Thoracic aorta (tissue), 2 donors: ENCODE measurements around the gene FOSL1. TPM values are rescaled to one million over a fixed set of nuclear protein-coding genes. Genes with fewer than 3 reads are reported as not detected.

ENCODE experiments used
- ATAC-seq: fragments of 150-250 bp; one replicate; pipeline ENCODE4 v1.8.0; 2017; ENCODE audit warnings: low read depth; ENCODE audit not compliant: insufficient number of reproducible peaks, low FRiP score
- DNase-seq: peaks from one replicate; pipeline ENCODE4 v3.0.0-alpha.2; 2020; ENCODE audit warnings: low spot score
- H3K27ac ChIP-seq, 2 donors: fragments of 200-600 bp; sonication (generic); 1 replicate in 1 of 2; 2 replicates in 1 of 2; pipeline ENCODE4 v1.5.1; 2016; ENCODE audit warnings: mild to moderate bottlenecking in 2 of 2, moderate library complexity in 2 of 2
- H3K27me3 ChIP-seq: fragments of 200-600 bp; sonication (generic); replicated peaks from 2 replicates; pipeline ENCODE4 v1.6.0; 2016; ENCODE audit warnings: mild to moderate bottlenecking; ENCODE audit not compliant: insufficient read depth
- H3K36me3 ChIP-seq: fragments of 200-600 bp; sonication (generic); one replicate; pipeline ENCODE4 v1.5.1; 2016
- H3K4me1 ChIP-seq, 2 donors: fragments of 200-600 bp; sonication (generic); 1 replicate in 1 of 2; 2 replicates in 1 of 2; pipeline versions ENCODE4 v1.5.1 to v1.6.0; 2016; ENCODE audit warnings: low read depth in 2 of 2, mild to moderate bottlenecking in 1 of 2; ENCODE audit not compliant: control insufficient read depth in 1 of 2
- H3K4me3 ChIP-seq: fragments of 200-600 bp; sonication (generic); 2 replicates; pipeline ENCODE4 v1.5.1; 2016; ENCODE audit warnings: mild to moderate bottlenecking
- H3K9me3 ChIP-seq: fragments of 200-600 bp; sonication (generic); 2 replicates; pipeline ENCODE4 v1.5.1; 2016
- total RNA-seq, 2 donors: library from RNA; depleted of rRNA; stranded (reverse); fragments of >200 nt; gene quantifications; one replicate each; pipeline versions ENCODE4 v1.1.0 to v1.2.3, GENCODE V29; 2016
- TF ChIP-seq, protein P1 (sequence below): fragments of 200-600 bp; sonication (generic); IDR thresholded peaks from one replicate; pipeline ENCODE4 v1.5.1; 2019; ENCODE audit warnings: antibody characterized with exemption

Gene FOSL1
- total RNA-seq, 2 donors from 2014 or later: 25.6 to 143 TPM

DNA sequence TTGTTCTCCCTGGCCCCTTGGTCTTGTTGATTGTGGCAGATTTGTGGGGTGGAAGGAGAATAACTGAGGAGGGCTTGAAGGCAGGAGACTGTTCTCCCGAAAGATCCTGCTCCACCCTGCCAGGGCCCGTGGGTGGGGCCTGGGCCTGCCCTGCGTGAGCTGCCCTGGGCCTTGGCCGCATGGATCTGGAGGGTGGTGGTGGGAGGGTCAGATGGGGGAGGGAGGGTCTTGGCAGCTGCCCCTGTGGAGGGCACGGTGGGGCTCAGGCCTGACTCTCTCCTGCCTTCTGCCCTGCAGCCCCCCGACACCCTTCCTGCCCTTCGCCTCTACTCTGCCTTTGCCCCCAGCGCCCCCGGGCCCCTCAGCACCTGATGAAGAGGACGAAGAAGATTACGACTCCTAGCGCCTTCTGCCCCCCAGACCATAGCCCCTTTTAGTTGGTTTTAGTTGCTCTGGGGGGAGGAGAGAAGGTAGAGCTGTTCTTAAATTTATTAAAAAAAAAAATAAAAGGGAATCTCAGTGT, 20.9 kb upstream of the FOSL1 start:
- Histone ChIP-seq H3K27ac (peak overlapping the region in 1 of 2 donors; percentile 1), H3K27me3 (no peaks in the 10 kb centered on the region), H3K9me3 (no peaks in the 10 kb centered on the region), H3K4me3 (peak overlapping the region; percentile 86), H3K4me1 (peaks cover 34 to 35% of the 10 kb centered on the region in 2 donors), H3K36me3 (peaks cover 3% of the 10 kb centered on the region)
- TF ChIP-seq, protein P1, sequence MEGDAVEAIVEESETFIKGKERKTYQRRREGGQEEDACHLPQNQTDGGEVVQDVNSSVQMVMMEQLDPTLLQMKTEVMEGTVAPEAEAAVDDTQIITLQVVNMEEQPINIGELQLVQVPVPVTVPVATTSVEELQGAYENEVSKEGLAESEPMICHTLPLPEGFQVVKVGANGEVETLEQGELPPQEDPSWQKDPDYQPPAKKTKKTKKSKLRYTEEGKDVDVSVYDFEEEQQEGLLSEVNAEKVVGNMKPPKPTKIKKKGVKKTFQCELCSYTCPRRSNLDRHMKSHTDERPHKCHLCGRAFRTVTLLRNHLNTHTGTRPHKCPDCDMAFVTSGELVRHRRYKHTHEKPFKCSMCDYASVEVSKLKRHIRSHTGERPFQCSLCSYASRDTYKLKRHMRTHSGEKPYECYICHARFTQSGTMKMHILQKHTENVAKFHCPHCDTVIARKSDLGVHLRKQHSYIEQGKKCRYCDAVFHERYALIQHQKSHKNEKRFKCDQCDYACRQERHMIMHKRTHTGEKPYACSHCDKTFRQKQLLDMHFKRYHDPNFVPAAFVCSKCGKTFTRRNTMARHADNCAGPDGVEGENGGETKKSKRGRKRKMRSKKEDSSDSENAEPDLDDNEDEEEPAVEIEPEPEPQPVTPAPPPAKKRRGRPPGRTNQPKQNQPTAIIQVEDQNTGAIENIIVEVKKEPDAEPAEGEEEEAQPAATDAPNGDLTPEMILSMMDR: no peak
- no peak for DNase-seq
- no peak for ATAC-seq

DNA sequence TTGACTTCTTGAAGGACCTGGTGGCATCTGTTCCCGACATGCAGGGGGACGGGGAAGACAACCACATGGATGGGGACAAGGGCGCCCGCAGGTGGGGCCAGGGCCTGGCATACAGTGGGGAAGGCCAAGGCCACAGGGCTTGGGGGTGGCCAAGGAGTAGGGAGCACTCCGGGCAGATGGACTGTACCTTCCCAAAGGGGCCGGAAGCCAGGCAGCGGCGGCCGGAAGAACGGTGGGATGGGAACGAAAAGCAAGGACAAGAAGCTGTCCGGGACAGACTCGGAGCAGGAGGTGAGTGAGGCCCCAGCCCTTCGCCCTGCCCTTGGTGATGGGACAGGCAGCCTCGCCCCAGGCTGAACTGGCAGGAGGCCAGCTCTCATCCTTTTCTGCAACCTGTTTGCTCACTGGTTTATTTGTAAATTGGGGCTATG, 20.2 kb upstream of the FOSL1 start:
- Histone ChIP-seq H3K9me3 (no peaks in the 10 kb centered on the region), H3K4me1 (peaks cover 37 to 42% of the 10 kb centered on the region in 2 donors), H3K27ac (peak overlapping the region in 1 of 2 donors; percentile 1), H3K4me3 (peak overlapping the region; percentile 86), H3K36me3 (peaks cover 3% of the 10 kb centered on the region), H3K27me3 (no peaks in the 10 kb centered on the region)
- no peak for ATAC-seq
- no peak for DNase-seq
- TF ChIP-seq, protein P1: no peak

DNA sequence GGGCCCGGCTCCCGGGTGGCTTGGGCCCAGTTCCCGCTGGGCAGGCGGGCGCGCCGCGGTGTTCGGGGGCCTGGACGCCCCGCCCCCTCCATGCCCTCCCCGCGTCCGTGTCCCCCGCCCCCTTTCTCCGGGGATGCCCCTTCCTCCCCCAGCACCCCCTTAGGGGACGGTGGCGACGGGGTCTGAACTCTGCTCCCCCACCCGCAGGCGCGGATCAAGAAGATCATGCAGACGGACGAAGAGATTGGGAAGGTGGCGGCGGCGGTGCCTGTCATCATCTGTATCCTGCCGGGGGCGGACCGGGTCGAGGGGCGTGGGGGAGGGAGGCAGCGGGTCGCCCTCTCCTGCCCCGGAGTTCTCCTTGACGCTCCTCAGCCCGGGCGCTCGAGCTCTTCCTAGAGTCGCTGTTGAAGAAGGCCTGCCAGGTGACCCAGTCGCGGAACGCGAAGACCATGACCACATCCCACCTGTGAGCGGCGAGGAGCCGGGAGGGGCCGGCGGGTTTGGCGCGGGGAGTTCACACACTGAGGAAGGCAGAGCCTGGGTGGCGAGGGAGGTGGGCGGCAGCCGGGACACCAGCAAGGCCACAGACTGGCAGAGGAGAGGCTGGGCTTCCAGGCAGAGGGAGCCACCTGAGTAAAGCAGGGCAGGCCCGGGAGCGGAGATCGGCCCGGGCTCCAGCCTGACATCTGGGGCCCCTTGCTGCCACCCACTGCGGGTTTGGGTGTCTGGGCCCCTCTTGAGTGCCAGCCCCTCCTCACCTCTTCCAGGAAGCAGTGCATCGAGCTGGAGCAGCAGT, 19.6 kb upstream of the FOSL1 start:
- TF ChIP-seq, protein P1: no peak
- H3K4me3 ChIP-seq: peak overlapping the region; percentile 86
- peaks cover 43 to 48% of the 10 kb centered on the region in 2 donors for H3K4me1 ChIP-seq
- H3K27me3 ChIP-seq: no peaks in the 10 kb centered on the region
- ATAC-seq: peak; percentile 16
- H3K9me3 ChIP-seq: no peaks in the 10 kb centered on the region
- H3K36me3 ChIP-seq: peaks cover 3% of the 10 kb centered on the region
- H3K27ac ChIP-seq: peak overlapping the region; percentile 66 to 82
- no peak for DNase-seq

DNA sequence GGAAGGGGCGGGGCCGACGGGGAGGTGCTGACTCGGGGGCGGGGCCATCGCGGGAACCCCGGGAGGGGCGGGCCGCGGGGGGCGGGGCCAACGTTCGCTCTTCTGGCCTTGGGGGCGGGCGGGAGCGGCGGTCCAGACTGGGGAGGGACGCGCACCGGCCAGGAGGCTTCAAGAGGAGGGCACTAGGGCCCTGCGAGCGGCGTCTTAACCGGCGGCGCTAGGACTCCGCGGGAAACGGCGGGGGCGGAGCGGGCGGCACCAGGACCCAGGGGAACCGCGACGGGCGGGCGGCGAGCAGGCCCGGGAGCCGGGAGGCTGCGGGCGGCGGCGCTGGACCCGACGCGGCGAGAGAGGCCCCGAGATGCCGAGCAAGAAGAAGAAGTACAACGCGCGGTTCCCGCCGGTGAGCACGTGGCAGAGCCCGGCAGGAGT, 19.0 kb upstream of the FOSL1 start, which contains the start of gene DRAP1:
TSS of gene DRAP1 (plus strand) at position 286 of the 432 bp plus-strand sequence. CDS start at position 362, 76 bp downstream.
- H3K36me3 ChIP-seq: peaks cover 3% of the 10 kb centered on the region
- no peaks in the 10 kb centered on the region for H3K9me3 ChIP-seq
- H3K4me3 ChIP-seq: peak within 1 kb of the TSS; percentile 100
- peaks cover 44 to 50% of the 10 kb centered on the region in 2 donors for H3K4me1 ChIP-seq
- TF ChIP-seq, protein P1: no peak
- ATAC-seq (peak; percentile 64), DNase-seq (peak; percentile 94)
- no peaks in the 10 kb centered on the region for H3K27me3 ChIP-seq
- H3K27ac ChIP-seq: peak within 1 kb of the TSS; percentile 94 to 96
